GM18498 (cell line): ENCODE results near the gene CRTC2.

Source experiments
- ATAC-seq: cut with Tn5 transposase; IDR thresholded peaks from one replicate; pipeline ENCODE4 v1.9.1; 2021; ENCODE audit warnings: mild to moderate bottlenecking, moderate library complexity; ENCODE audit not compliant: unreplicated experiment

The CRTC2 gene

DNA sequence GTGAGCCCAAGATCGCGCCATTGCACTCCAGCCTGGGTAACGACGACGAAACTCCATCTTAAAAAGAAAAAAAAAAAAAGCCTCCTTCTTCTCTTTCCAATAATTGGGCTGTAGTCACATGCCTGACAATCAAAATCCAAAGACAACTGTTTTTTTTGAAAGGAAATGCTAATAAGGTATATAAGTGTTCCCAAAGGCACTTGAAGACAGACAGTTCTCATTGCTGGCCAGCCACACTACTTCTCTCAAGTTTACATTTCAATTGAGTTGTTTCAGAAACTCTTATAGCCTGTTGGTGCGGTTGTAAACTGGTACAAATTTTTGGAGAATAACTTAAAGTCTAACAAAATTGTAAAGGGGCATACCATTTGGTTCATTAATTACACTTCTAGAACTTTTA lies 58.9 kb downstream of the CRTC2 start:
- no peak for ATAC-seq
